Dendritic cell treated with granulocyte-macrophage colony-stimulating factor and Interleukin-4, amounts not matched to agents 40 ng/mL and 50 ng/mL, for 4 days (primary cell): ENCODE measurements around the gene AUTS2.

Source experiments
- H3K27ac Mint-ChIP-seq: one replicate; pipeline ENCODE4 v1.8.0; 2022; ENCODE audit warnings: mild to moderate bottlenecking, mixed read lengths
- H3K27me3 Mint-ChIP-seq: one replicate; pipeline ENCODE4 v1.8.0; 2022; ENCODE audit warnings: mild to moderate bottlenecking, mixed read lengths
- H3K36me3 Mint-ChIP-seq: one replicate; pipeline ENCODE4 v1.8.0; 2022; ENCODE audit warnings: low read depth, mixed read lengths
- H3K4me1 Mint-ChIP-seq: one replicate; pipeline ENCODE4 v1.8.0; 2022; ENCODE audit warnings: low read depth, mixed read lengths
- H3K4me3 Mint-ChIP-seq: one replicate; pipeline ENCODE4 v1.8.0; 2022; ENCODE audit warnings: mild to moderate bottlenecking, moderate library complexity, mixed read lengths
- H3K9me3 Mint-ChIP-seq: one replicate; pipeline ENCODE4 v1.8.0; 2022; ENCODE audit warnings: mixed read lengths
- intact Hi-C: fragments of 100-400 bp; cut with micrococcal nuclease; formaldehyde crosslinking; loops from one replicate; pipeline ENCODE4 v1.15.0; 2022

Gene AUTS2

GRCh38 chr7:70346844-70347462 lies 748.7 kb downstream of the AUTS2 start:
- no peaks in the 10 kb centered on the region for H3K27me3 Mint-ChIP-seq
- H3K36me3 Mint-ChIP-seq: no peaks in the 10 kb centered on the region

GRCh38 chr7:70347463-70348254 lies 749.4 kb downstream of the AUTS2 start:
- Mint-ChIP-seq H3K4me3 (no peak overlapping the region), H3K27ac (no peak overlapping the region), H3K4me1 (no peaks in the 10 kb centered on the region), H3K36me3 (no peaks in the 10 kb centered on the region), H3K9me3 (no peaks in the 10 kb centered on the region), H3K27me3 (no peaks in the 10 kb centered on the region)
- intact Hi-C loops: no loop called here

More at GRCh38 chr7:70346844-70347462, 748.7 kb downstream of the AUTS2 start:
- Mint-ChIP-seq H3K9me3 (no peaks in the 10 kb centered on the region), H3K4me3 (no peak overlapping the region), H3K27ac (no peak overlapping the region), H3K4me1 (no peaks in the 10 kb centered on the region)
- intact Hi-C loops: no loop called here

- Mint-ChIP-seq H3K4me1 (no peaks in the 10 kb centered on the region), H3K27me3 (no peaks in the 10 kb centered on the region), H3K27ac (no peak overlapping the region), H3K4me3 (no peak overlapping the region), H3K9me3 (no peaks in the 10 kb centered on the region), H3K36me3 (no peaks in the 10 kb centered on the region)
- intact Hi-C loops: no loop called here
These were observed 750.8 kb downstream of the AUTS2 start for GRCh38 chr7:70349031-70349430.

DNA sequence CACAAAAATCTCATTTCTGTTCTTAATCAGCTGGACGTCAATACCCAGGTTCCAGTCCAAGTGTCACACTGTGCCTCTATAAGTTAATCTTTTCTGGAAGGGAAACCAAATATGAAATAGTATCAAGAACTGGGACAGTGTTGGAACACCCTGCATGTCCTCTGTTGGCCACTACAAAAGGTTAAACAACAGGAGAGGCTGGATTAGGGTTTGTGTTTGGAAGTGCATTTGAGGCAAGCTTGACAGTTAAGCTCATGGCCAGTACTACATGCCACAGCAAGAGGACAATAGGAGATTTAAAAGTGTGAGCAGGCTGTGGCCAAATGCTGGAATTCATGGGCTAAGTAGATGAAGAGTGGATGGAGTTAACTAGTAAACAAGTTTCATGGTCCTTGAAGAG lies 751.5 kb downstream of the AUTS2 start:
- Mint-ChIP-seq H3K4me3 (no peak overlapping the region), H3K9me3 (no peaks in the 10 kb centered on the region), H3K27ac (no peak overlapping the region), H3K36me3 (no peaks in the 10 kb centered on the region), H3K27me3 (no peaks in the 10 kb centered on the region), H3K4me1 (peaks cover 6% of the 10 kb centered on the region)
- intact Hi-C loops: no loop called here

- no peak overlapping the region for H3K27ac Mint-ChIP-seq
- intact Hi-C loops: no loop called here
- H3K9me3 Mint-ChIP-seq: no peaks in the 10 kb centered on the region
- H3K4me1 Mint-ChIP-seq: peaks cover 14% of the 10 kb centered on the region
- no peak overlapping the region for H3K4me3 Mint-ChIP-seq
- no peaks in the 10 kb centered on the region for H3K27me3 Mint-ChIP-seq
- H3K36me3 Mint-ChIP-seq: no peaks in the 10 kb centered on the region
These were observed 753.8 kb downstream of the AUTS2 start for GRCh38 chr7:70352088-70352487.

GRCh38 chr7:70352906-70353305 lies 754.6 kb downstream of the AUTS2 start:
- no peak overlapping the region for H3K4me3 Mint-ChIP-seq
- no peak overlapping the region for H3K27ac Mint-ChIP-seq
- H3K27me3 Mint-ChIP-seq: no peaks in the 10 kb centered on the region
- no peaks in the 10 kb centered on the region for H3K9me3 Mint-ChIP-seq
- intact Hi-C loops: no loop called here
- H3K4me1 Mint-ChIP-seq: peaks cover 14% of the 10 kb centered on the region
- H3K36me3 Mint-ChIP-seq: no peaks in the 10 kb centered on the region

- no peak overlapping the region for H3K4me3 Mint-ChIP-seq
- no peaks in the 10 kb centered on the region for H3K27me3 Mint-ChIP-seq
- intact Hi-C loops: no loop called here
- peaks cover 19% of the 10 kb centered on the region for H3K4me1 Mint-ChIP-seq
- H3K27ac Mint-ChIP-seq: no peak overlapping the region
- H3K9me3 Mint-ChIP-seq: no peaks in the 10 kb centered on the region
- H3K36me3 Mint-ChIP-seq: no peaks in the 10 kb centered on the region
These were observed 755.2 kb downstream of the AUTS2 start for GRCh38 chr7:70353330-70353945.

GRCh38 chr7:70353946-70354335 lies 755.7 kb downstream of the AUTS2 start:
- peaks cover 20% of the 10 kb centered on the region for H3K4me1 Mint-ChIP-seq
- H3K4me3 Mint-ChIP-seq: no peak overlapping the region
- no peak overlapping the region for H3K27ac Mint-ChIP-seq
- intact Hi-C loops: no loop called here
- H3K9me3 Mint-ChIP-seq: no peaks in the 10 kb centered on the region
- H3K36me3 Mint-ChIP-seq: no peaks in the 10 kb centered on the region
- H3K27me3 Mint-ChIP-seq: no peaks in the 10 kb centered on the region

- intact Hi-C loops: no loop called here
- no peaks in the 10 kb centered on the region for H3K36me3 Mint-ChIP-seq
- no peaks in the 10 kb centered on the region for H3K27me3 Mint-ChIP-seq
- H3K9me3 Mint-ChIP-seq: no peaks in the 10 kb centered on the region
- H3K4me1 Mint-ChIP-seq: peaks cover 20% of the 10 kb centered on the region
- H3K27ac Mint-ChIP-seq: no peak overlapping the region
- no peak overlapping the region for H3K4me3 Mint-ChIP-seq
These were observed 756.3 kb downstream of the AUTS2 start for GRCh38 chr7:70354409-70355169.

GRCh38 chr7:70355198-70356020 lies 757.1 kb downstream of the AUTS2 start:
- peaks cover 20% of the 10 kb centered on the region for H3K4me1 Mint-ChIP-seq
- intact Hi-C loops: no loop called here
- no peaks in the 10 kb centered on the region for H3K27me3 Mint-ChIP-seq
- no peaks in the 10 kb centered on the region for H3K36me3 Mint-ChIP-seq
- H3K4me3 Mint-ChIP-seq: no peak overlapping the region
- peak overlapping the region; percentile 55 for H3K27ac Mint-ChIP-seq
- H3K9me3 Mint-ChIP-seq: no peaks in the 10 kb centered on the region

GRCh38 chr7:70356085-70356786 lies 758.0 kb downstream of the AUTS2 start:
- H3K27ac Mint-ChIP-seq: no peak overlapping the region

DNA sequence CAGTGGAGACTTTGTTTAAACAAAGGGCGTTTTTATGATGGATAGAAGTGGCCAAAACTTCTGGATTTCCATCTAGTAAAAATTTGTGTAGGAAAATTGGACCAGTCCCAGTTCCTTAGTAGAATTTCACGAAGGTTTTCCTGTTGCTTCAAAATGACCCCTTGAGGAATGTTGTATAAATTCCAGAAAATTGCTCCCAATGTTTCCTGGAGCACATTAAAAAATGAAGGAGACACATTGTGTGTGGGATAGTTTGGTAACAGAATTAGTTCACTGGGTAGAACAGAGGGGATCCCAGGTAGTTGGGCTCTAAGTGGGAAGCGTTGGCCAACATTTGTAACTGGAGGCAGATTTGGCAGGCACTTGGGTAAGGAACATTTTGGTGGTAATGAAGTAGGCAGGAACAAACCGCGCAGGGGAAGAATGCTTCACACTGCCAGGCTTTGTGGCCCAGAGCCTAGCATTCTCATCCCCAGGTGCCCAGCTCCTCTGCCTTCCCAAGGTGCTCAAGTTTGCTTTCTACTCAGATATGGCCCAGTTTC lies 758.6 kb downstream of the AUTS2 start:
- no peaks in the 10 kb centered on the region for H3K36me3 Mint-ChIP-seq
- H3K9me3 Mint-ChIP-seq: no peaks in the 10 kb centered on the region
- peaks cover 27% of the 10 kb centered on the region for H3K4me1 Mint-ChIP-seq
- no peaks in the 10 kb centered on the region for H3K27me3 Mint-ChIP-seq
- intact Hi-C loops: no loop called here
- H3K27ac Mint-ChIP-seq: no peak overlapping the region
- H3K4me3 Mint-ChIP-seq: no peak overlapping the region

More at GRCh38 chr7:70356085-70356786, 758.0 kb downstream of the AUTS2 start:
- no peaks in the 10 kb centered on the region for H3K9me3 Mint-ChIP-seq
- H3K36me3 Mint-ChIP-seq: no peaks in the 10 kb centered on the region
- intact Hi-C loops: no loop called here
- peaks cover 21% of the 10 kb centered on the region for H3K4me1 Mint-ChIP-seq
- no peak overlapping the region for H3K4me3 Mint-ChIP-seq
- H3K27me3 Mint-ChIP-seq: no peaks in the 10 kb centered on the region
